Spleen (tissue), 7 donors: ENCODE measurements around the gene DNAH12.

ENCODE experiments used
- CTCF ChIP-seq, 11 experiments: fragments of 200-600 bp in 7 of 11; fragments of 450-650 bp in 4 of 11; sonication (generic) in 4 of 11; IDR thresholded peaks in 8 of 11; conservative IDR thresholded peaks in 3 of 11; 1 replicate in 7 of 11; 2 replicates in 4 of 11; pipeline versions ENCODE4 v1.4.0 to v1.8.0; 2016 to 2021; ENCODE audit warnings: antibody characterized with exemption in 11 of 11, inconsistent platforms in 4 of 11, mild to moderate bottlenecking in 1 of 11
- POLR2A ChIP-seq, 3 donors: fragments of 450-650 bp; IDR thresholded peaks; one replicate each; pipeline ENCODE4 v1.5.1; 2017; ENCODE audit warnings: antibody characterized with exemption in 3 of 3, mild to moderate bottlenecking in 1 of 3
- donor health status: DM: no; HTN: no; CAD: no; lungs with moderate emphysema.
- donor health status: DM: no; HTN: no; CAD: no.
- donor health status: DM: no; HTN: no; CAD: no.

DNA sequence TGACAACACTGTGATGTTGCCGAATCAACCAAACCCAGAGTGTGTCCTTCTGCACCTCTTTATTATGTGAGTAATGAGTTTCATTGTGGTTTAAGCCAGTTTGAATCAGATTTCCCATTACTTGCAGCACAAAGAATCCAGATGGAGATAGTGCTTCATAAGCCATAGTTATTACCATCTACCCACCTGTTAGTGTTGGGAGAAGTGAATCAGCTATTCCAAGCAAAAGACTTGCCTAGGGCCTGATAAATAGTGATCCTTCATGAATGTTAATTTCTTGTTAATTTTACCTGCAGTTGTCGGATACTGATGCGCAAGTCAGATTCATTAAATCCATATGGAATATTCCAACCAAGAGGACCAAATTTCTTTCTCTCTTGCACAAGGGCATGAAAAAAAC is 229.9 kb downstream of the DNAH12 start:
- TF ChIP-seq CTCF (IDR thresholded peaks at IDR 0.05 in 8 of 11, conservative IDR thresholded peaks at IDR 0.05 in 3 of 11) (no peak), POLR2A (IDR thresholded peaks at IDR 0.05) (no peak)
